A549 (cell line): ENCODE results near the gene CARD14.

Experiments
- BCL3 ChIP-seq: fragments of >200 bp; sonication (Bioruptor Twin); formaldehyde crosslinking; IDR thresholded peaks from 3 replicates; pipeline ENCODE4 v1.6.1; 2016
- CHD2 ChIP-seq: fragments of 150-350 bp; IDR thresholded peaks from 2 replicates; pipeline ENCODE4 v1.6.1; 2014; ENCODE audit warnings: low read length; ENCODE audit not compliant: partially characterized antibody
- CHD4 ChIP-seq: fragments of 200-600 bp; sonication (generic); IDR thresholded peaks from 2 replicates; pipeline ENCODE4 v1.6.1; 2016; ENCODE audit warnings: antibody characterized with exemption, mild to moderate bottlenecking, borderline replicate concordance
- CTCF ChIP-seq: fragments of >200 bp; sonication (Bioruptor Twin); formaldehyde crosslinking; IDR thresholded peaks from 3 replicates; pipeline ENCODE4 v1.5.1; 2016
- ESRRA ChIP-seq: fragments of 150-350 bp; IDR thresholded peaks from 2 replicates; pipeline ENCODE4 v1.6.1; 2014; ENCODE audit warnings: mild to moderate bottlenecking, low read length, borderline replicate concordance
- JUN ChIP-seq, 2 experiments: fragments of >200 bp; sonication (Bioruptor Twin); formaldehyde crosslinking; IDR thresholded peaks; 2 replicates in 1 of 2; 3 replicates in 1 of 2; pipeline ENCODE4 v1.6.1; 2016 to 2017
- KDM5A ChIP-seq: fragments of 200-600 bp; sonication (generic); IDR thresholded peaks from 2 replicates; pipeline ENCODE4 v1.6.1; 2016; ENCODE audit warnings: antibody characterized with exemption, mild to moderate bottlenecking
- MAFK ChIP-seq: fragments of 450-650 bp; IDR thresholded peaks from 2 replicates; pipeline ENCODE4 v1.6.1; 2014; ENCODE audit not compliant: partially characterized antibody
- NFE2L2 ChIP-seq: fragments of 150-350 bp; conservative IDR thresholded peaks from 2 replicates; pipeline ENCODE4 v1.6.1; 2014; ENCODE audit warnings: low read length
- POLR2A ChIP-seq: IDR thresholded peaks from 2 replicates; pipeline ENCODE4 v1.6.1; 2012; ENCODE audit warnings: mild to moderate bottlenecking, low read length
- REST ChIP-seq: fragments of 200-600 bp; sonication (generic); IDR thresholded peaks from 2 replicates; pipeline ENCODE4 v1.6.1; 2016; ENCODE audit warnings: antibody characterized with exemption, mild to moderate bottlenecking, moderate library complexity
- SMC3 ChIP-seq: fragments of >200 bp; sonication (Bioruptor Twin); formaldehyde crosslinking; IDR thresholded peaks from 3 replicates; pipeline ENCODE4 v1.6.1; 2018; ENCODE audit warnings: inconsistent platforms
- SREBF2 ChIP-seq: fragments of 450-650 bp; IDR thresholded peaks from 2 replicates; pipeline ENCODE4 v1.6.1; 2014; ENCODE audit warnings: mild to moderate bottlenecking, moderate library complexity
- TF ChIP-seq, protein P1 (sequence below): fragments of 450-650 bp; IDR thresholded peaks from 2 replicates; pipeline ENCODE4 v1.6.1; 2014; ENCODE audit warnings: antibody characterized with exemption

GRCh38 chr17:80152081-80152702, 17.6 kb upstream of the CARD14 start:
- TF ChIP-seq CTCF (no peak), CHD4 (no peak), SMC3 (no peak), SREBF2 (no peak), KDM5A (no peak), POLR2A (no peak), MAFK (no peak), NFE2L2 (no peak), JUN (IDR thresholded peaks at IDR 0.05) (no peak), ESRRA (no peak), CHD2 (no peak), BCL3 (no peak), REST (no peak)
- TF ChIP-seq, protein P1, sequence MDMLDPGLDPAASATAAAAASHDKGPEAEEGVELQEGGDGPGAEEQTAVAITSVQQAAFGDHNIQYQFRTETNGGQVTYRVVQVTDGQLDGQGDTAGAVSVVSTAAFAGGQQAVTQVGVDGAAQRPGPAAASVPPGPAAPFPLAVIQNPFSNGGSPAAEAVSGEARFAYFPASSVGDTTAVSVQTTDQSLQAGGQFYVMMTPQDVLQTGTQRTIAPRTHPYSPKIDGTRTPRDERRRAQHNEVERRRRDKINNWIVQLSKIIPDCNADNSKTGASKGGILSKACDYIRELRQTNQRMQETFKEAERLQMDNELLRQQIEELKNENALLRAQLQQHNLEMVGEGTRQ: no peak
